GM12891 (cell line): ENCODE measurements around the gene AMN1.
"Not testable (repeated sequence)": the region's sequence is repeated elsewhere in the genome, so short reads cannot be mapped to it uniquely, and the experiment has no call there.

ENCODE experiments used
- DNase-seq: peaks from one replicate; pipeline ENCODE4 v3.0.0; 2011; ENCODE audit warnings: low spot score; ENCODE audit not compliant: insufficient read length
- FAIRE-seq: peaks from 2 replicates; lab custom pipeline; 2011; peaks lifted over from hg19 to GRCh38; lab: Jason Lieb, UNC
- PAX5 ChIP-seq: IDR thresholded peaks from 2 replicates; pipeline ENCODE4 v1.6.1; 2011; ENCODE audit warnings: low read length, moderate library complexity, mild to moderate bottlenecking; ENCODE audit not compliant: insufficient read depth, severe bottlenecking
- POLR2A ChIP-seq: IDR thresholded peaks from 2 replicates; pipeline ENCODE4 v1.6.1; 2011; ENCODE audit warnings: low read depth, low read length, control low read depth
- POLR2AphosphoS5 ChIP-seq: IDR thresholded peaks from 2 replicates; pipeline ENCODE4 v1.6.1; 2011; ENCODE audit warnings: low read depth, low read length, control low read depth
- POU2F2 ChIP-seq: IDR thresholded peaks from 2 replicates; pipeline ENCODE4 v1.6.1; 2011; ENCODE audit warnings: low read depth, mild to moderate bottlenecking, control low read depth, low read length, moderate library complexity
- SPI1 ChIP-seq: IDR thresholded peaks from 2 replicates; pipeline ENCODE4 v1.6.1; 2011; ENCODE audit warnings: low read depth, low read length, control low read depth
- TAF1 ChIP-seq: IDR thresholded peaks from 2 replicates; pipeline ENCODE4 v1.6.1; 2011; ENCODE audit warnings: low read depth, low read length, control low read depth

AMN1 gene

GRCh38 chr12:31714406-31715271 lies 14.2 kb downstream of the AMN1 start:
- FAIRE-seq, result peak; percentile 82
- no peak for TF ChIP-seq POU2F2
- TF ChIP-seq PAX5, result no peak
- TF ChIP-seq POLR2AphosphoS5, result no peak
- no peak for TF ChIP-seq SPI1
- no peak for TF ChIP-seq POLR2A
- no peak for TF ChIP-seq TAF1
- DNase-seq, result no peak

GRCh38 chr12:31712877-31713276 lies 15.9 kb downstream of the AMN1 start:
- TF ChIP-seq SPI1 (no peak), POU2F2 (no peak), POLR2A (no peak), PAX5 (no peak), POLR2AphosphoS5 (no peak)
- DNase-seq, result no peak
- FAIRE-seq, result no peak

- no peak for TF ChIP-seq POLR2AphosphoS5
- no peak for TF ChIP-seq PAX5
- TF ChIP-seq SPI1, result no peak
- DNase-seq, result no peak
- FAIRE-seq, result peak; percentile 33
These were observed 18.6 kb downstream of the AMN1 start for GRCh38 chr12:31710021-31710818.

GRCh38 chr12:31708118-31708517 lies 20.7 kb downstream of the AMN1 start:
- DNase-seq, FAIRE-seq: not testable (repeated sequence)

GRCh38 chr12:31705621-31706020 lies 23.2 kb downstream of the AMN1 start:
- TF ChIP-seq POLR2AphosphoS5 (no peak), TAF1 (no peak), SPI1 (no peak), POLR2A (no peak), PAX5 (no peak), POU2F2 (no peak)
- FAIRE-seq (no peak), DNase-seq (no peak)

GRCh38 chr12:31702047-31702446 lies 26.8 kb downstream of the AMN1 start:
- TF ChIP-seq SPI1, result no peak
- DNase-seq (no peak), FAIRE-seq (no peak)

- FAIRE-seq, DNase-seq: not testable (repeated sequence)
These were observed 38.9 kb downstream of the AMN1 start for GRCh38 chr12:31689921-31690320.

GRCh38 chr12:31687101-31687527 lies 41.7 kb downstream of the AMN1 start:
- DNase-seq (no peak), FAIRE-seq (peak; percentile 81)

GRCh38 chr12:31685801-31686200 lies 43.0 kb downstream of the AMN1 start:
- DNase-seq (no peak), FAIRE-seq (no peak)
- TF ChIP-seq TAF1, result no peak
- no peak for TF ChIP-seq PAX5
- TF ChIP-seq POU2F2, result no peak
- no peak for TF ChIP-seq POLR2AphosphoS5
- TF ChIP-seq SPI1, result no peak
- TF ChIP-seq POLR2A, result no peak

More at GRCh38 chr12:31687101-31687527, 41.7 kb downstream of the AMN1 start:
- no peak for TF ChIP-seq POU2F2
- TF ChIP-seq SPI1, result peak; percentile 66
- TF ChIP-seq PAX5, result no peak
- TF ChIP-seq TAF1, result no peak
- no peak for TF ChIP-seq POLR2A
- no peak for TF ChIP-seq POLR2AphosphoS5

- TF ChIP-seq PAX5, result no peak
- TF ChIP-seq POLR2AphosphoS5, result no peak
- TF ChIP-seq POU2F2, result peak; percentile 84
- TF ChIP-seq POLR2A, result no peak
- no peak for TF ChIP-seq TAF1
- TF ChIP-seq SPI1, result 0 out of 2 replicates have a peak, but pooled peaks have one; percentile 26
- DNase-seq (peak; percentile 32), FAIRE-seq (peak; percentile 97)
These were observed 46.5 kb downstream of the AMN1 start for GRCh38 chr12:31682136-31682962.
